Skin of body (tissue), 2 donors: Measurements from ENCODE around the gene LGALS3BP. TPM values are rescaled to one million over a fixed set of nuclear protein-coding genes. Genes with fewer than 3 reads are reported as not detected.

Experiments
- DNase-seq: peaks from one replicate; lab custom pipeline; 2025; lab: John Stamatoyannopoulos, UW
- total RNA-seq: library from RNA; depleted of rRNA; stranded (reverse); fragments of >200 nt; gene quantifications from one replicate; pipeline ENCODE4 v1.2.3, GENCODE V29; 2014

LGALS3BP gene
- total RNA-seq, 1 donor from 2014 or later = 52.1 TPM

DNA sequence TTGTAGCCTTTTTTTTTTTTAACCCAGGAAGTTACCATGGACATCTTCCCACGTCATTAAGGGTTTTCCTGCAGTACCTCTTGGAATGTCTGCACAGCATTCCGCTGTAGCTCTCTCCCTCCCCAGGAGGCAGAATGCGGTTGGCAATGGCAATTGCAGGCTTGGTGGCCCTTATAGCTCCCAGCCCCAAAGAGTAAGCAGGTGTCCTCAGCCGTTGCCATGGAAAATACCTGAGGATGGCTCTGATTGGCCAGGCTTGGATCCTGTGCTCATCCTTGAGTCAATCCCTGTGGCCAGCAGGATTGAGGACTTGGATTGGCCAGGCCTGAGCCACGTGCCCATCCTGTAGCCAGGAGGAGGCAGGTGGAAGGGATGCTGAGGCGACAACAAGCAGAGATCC, 39.0 kb downstream of the LGALS3BP start:
- no peak for DNase-seq

- no peak for DNase-seq
Measured at GRCh38 chr17:78940258-78940657, 39.5 kb downstream of the LGALS3BP start.

DNA sequence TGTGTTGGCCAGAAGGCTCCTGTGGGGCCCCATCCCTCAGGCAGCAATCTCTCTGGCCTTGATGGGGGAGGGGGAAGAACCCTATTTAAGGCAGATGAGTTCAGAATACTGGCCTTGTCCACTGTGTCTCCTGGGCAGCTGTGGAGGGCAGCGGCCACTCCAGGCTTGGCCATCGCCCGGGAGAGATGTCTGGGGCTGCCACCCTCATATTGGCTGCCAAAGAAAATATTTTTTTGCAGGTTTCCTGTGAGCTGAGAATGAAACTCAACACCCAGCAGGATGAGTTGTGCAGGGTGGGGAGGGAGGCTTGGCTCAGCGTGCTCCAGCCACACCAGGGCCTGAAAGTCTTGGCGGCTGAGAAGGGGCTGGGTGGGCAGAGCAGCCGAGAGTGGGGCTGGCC, 40.1 kb downstream of the LGALS3BP start:
- DNase-seq = no peak

GRCh38 chr17:78937561-78937960, 42.2 kb downstream of the LGALS3BP start:
- DNase-seq = no peak

GRCh38 chr17:78935419-78936323, 44.1 kb downstream of the LGALS3BP start:
- peak; percentile 77 for DNase-seq

GRCh38 chr17:78934681-78935418, 44.9 kb downstream of the LGALS3BP start:
- no peak for DNase-seq

DNA sequence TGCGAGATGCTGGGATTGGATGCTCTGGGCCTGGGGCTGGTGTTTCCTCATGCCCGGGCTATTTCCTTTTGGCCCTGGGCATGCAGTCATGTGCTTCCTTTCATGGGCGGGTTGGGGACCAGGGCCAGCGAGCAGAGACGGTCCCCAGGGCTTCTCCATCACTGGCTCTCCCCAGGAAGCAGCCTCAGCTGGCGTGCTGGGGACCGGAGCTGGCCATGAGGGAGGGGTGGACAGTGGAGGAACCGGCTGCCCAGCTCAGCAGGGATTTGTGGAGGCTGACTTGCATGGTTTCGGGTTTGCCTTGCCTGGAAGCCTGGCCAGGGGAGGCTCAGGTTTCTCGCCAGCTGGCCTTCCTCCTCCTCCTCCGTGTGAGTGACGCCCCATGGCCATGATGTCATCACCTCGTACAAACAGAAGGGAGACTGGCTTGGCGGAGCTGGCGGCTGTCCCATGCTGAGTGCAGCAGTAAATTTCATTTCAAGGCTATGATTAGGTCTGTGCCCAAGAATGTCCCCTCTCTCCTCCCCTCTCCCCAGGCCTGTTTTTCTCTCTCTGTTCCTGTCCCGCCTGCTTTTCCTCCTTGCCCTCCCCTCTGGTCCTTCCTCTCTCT, 45.7 kb downstream of the LGALS3BP start:
- DNase-seq = peak; percentile 96

DNA sequence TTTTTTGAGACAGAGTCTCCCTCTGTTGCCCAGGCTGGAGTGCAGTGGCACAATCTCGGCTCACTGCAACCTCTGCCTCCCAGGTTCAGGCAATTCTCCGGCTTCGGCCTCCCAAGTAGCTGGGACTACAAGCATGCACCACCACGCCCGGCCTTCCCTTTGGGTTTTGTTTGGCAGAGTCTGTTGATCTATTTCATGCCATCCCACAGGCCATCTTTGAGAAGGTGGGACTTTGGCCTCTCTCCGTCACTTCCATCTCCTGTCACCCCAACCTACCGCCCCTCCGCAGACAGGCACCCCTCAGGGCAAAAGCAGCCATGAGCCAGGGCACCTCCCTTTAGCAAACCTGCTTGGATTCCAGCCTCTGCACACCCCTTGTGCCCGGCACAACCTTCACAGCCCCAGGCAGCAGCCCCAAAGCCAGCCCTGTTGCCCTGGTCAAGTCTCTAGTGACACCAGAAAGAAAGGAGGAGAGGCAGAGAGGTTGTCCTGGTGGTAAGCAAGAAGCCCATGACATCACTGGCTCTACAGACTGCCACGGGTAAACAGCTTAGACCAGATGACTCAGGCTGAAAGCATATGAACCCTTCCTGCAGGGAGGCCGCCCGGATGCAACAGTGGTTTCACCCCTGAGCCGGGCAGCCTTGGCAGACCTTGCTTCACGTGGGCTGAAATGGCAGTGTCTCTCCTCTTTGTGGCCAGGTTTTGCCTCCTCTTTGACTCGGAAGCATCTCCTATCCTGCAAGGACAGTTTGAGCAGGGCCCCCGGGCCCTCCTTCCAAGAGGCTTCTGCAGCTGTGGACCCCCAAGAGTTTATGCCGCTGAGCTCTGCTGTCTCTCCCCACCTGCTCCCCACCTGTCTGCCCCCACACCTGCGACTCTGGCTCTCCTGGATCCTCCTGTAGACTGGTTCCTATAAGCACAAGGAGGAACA, 46.4 kb downstream of the LGALS3BP start:
- no peak for DNase-seq

DNA sequence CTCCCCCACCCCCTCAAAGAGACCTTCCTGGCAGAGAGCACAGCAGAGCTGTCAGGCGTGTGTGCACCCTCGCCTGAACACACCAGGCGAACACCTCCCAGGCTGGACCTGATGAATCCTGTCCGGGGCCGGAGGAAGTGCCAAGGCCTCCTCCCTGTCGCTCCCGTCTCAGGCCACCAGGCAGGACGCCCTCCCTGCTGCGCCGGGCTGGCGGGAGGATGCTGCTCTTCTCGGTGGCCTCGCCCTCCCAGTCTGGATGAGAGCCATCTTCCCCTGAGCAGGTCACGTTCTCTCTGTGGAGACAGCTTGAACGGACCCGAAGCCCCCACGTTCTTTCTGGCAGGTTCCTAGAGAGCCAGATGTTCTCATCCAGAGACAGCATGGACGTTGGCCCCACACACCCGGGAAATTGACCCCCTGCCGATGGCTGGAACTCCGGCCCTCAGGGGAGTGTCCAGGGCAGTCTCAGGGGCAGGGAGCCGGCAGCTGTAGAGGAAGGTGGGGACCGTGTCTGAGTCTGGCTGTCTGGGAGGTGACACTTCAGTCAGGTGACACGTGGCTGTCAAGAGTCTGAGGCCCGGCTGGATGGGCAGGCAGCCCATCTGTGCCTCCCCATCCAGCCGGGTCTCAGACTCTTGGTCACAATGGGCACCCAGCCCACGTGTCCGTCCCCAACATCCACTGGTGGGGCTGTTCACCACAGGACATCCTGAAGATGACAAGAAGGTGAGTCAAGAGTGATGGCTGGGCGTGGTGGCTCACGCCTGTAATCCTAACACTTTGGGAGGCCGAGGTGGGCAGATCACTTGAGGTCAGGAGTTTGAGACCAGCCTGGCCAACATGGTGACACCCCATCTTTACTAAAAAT, 49.6 kb downstream of the LGALS3BP start:
- no peak for DNase-seq

DNA sequence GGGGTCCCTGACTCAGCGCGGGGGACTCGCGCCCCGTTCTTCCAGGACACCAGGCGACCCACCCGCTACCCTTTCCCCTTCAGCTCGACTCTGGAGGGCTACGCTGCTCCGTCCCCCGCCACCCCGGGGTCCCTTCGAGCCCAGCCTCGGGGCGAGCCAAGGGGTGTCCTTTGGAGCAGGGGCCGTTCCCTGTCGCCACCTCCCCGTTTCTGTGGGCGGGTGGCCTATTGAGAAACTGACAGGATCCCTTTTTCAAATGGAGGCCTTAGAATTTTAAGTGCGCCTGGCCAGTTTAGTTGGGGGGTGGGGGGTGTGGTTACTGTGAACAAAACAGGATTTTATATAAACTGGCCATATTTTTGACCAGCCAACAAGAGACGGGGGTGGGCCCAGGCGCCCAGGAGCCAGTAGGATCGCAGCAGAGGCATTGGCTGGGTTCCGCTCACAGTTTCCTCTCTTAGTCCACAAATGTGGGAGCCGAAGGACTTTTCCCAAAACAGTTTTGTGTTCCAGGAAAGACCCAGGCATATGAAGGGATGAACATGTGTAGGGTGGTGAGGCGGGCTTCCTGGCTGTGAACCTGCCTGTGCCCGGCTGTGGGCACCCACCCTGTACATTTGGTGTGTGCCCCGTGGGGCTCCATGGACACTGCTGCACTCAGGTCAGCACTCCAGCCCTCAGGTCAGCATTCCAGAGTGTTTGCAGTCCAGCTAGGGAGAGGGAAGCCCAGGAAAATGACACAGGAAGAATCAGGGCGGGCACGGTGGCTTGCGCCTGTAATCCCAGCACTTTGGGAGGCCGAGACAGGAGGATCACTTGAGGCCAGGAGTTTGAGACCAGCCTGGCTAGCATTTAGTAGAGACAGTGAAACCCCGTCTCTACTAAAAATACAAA, 53.8 kb downstream of the LGALS3BP start:
- DNase-seq = peak; percentile 64

- DNase-seq = peak; percentile 83
Measured at GRCh38 chr17:78925234-78925633, 54.5 kb downstream of the LGALS3BP start, which contains the start of gene TIMP2. TIMP2 (minus strand) TSS chr17:78925387; CDS start chr17:78925088, 299 bp downstream.

DNA sequence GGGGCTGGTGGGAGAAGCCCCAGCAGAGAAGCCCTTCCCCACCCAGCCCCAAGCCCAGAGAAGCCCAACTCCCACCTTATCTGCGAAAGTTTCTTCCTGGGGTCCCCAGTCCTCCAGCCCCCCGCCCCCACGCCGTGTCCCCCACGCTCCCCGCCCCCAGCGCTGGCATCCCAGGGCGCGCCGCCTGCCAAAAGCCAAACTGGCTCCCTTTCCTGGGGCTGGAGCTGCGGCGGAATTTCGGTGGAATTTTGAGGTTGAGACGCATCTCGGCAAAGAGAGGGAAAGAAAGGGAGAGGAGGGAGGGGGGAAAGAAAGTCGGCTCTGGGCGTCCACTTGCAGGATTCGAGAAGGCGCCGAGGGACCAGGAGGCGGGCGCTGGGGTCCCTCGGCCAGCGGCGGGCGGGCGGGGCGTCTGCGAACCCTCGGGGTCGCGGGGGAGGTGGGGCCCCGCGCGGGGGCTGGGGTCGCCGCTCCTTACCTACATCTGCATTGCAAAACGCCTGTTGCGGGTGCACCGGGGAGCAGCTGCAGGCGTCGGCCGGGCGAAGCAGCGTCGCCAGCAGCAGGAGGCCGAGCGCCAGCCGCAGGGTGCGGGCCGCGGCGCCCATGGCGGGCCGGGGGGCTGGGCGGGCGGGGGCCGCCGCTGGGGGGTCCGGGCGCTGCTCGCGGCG, 55.1 kb downstream of the LGALS3BP start:
- no peak for DNase-seq

DNA sequence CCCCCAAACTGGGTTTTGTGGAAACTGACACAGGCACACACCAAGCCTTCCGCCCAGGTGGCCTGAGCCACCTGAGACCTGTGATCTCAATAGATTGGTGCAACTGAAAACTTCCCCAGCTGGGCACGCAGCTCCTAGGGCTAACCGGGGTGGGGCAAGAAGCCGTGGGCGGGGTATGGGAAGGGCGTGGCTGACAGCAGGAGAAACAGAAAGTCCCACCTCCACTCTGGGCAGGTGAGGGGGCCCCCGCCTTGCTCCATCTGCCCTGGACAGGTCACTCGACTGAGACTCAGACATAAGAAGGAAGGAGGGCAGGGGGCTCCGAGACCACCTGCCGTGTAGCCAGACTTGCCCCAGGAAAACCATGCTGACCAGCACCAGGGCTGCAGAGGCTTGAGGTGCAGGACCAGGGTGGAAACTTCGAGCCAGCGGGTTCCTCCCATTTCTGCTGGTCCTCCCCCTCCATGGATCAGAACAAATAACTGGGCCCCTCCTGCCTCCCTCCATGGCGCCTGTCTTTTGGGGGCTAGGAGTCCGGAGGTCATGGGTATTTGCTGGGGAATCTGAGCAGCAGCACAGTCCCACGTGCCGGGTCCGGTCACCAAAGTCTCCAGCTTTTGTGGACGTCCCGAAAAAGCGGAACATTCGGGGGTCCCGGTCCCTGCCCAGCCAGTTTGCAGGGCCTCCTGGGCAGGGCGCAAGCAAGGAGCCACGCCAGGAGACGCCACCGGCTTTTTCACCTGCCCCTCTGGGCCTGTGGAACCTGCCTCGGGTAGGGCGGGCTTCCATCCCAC, 55.9 kb downstream of the LGALS3BP start:
- DNase-seq = no peak

- no peak for DNase-seq
Measured at GRCh38 chr17:78922816-78923498, 56.8 kb downstream of the LGALS3BP start.

GRCh38 chr17:78921437-78921971, 58.2 kb downstream of the LGALS3BP start:
- no peak for DNase-seq
